Measurements from ENCODE around the gene ST6GALNAC2.
"Not testable (repeated sequence)": the region's sequence is repeated elsewhere in the genome, so short reads cannot be mapped to it uniquely, and the experiment has no call there.

The ST6GALNAC2 gene

GRCh38 chr17:76528528-76529223 is 57.0 kb downstream of the ST6GALNAC2 start:
- DNase-seq (ENCODE audit: low read depth, low spot score), result no peak

- no peak for DNase-seq (ENCODE audit: low read depth, low spot score)
These were observed 57.5 kb downstream of the ST6GALNAC2 start for GRCh38 chr17:76528156-76528527.

GRCh38 chr17:76527430-76528111 is 58.1 kb downstream of the ST6GALNAC2 start:
- no peak for DNase-seq (ENCODE audit: low read depth, low spot score)

GRCh38 chr17:76527016-76527415 is 58.6 kb downstream of the ST6GALNAC2 start:
- not testable (repeated sequence) for DNase-seq (ENCODE audit: low read depth, low spot score)

- not testable (repeated sequence) for DNase-seq (ENCODE audit: low read depth, low spot score)
These were observed 60.2 kb downstream of the ST6GALNAC2 start for GRCh38 chr17:76525513-76525833.

GRCh38 chr17:76524598-76525512 is 60.8 kb downstream of the ST6GALNAC2 start:
- DNase-seq (ENCODE audit: low read depth, low spot score), result no peak

GRCh38 chr17:76523084-76524037 is 62.3 kb downstream of the ST6GALNAC2 start:
- no peak for DNase-seq (ENCODE audit: low read depth, low spot score)

GRCh38 chr17:76521683-76522082 is 64.0 kb downstream of the ST6GALNAC2 start:
- DNase-seq (ENCODE audit: low read depth, low spot score), result not testable (repeated sequence)

- DNase-seq (ENCODE audit: low read depth, low spot score), result no peak
These were observed 64.4 kb downstream of the ST6GALNAC2 start for GRCh38 chr17:76521262-76521661.

GRCh38 chr17:76519048-76519966 is 66.4 kb downstream of the ST6GALNAC2 start:
- no peak for DNase-seq (ENCODE audit: low read depth, low spot score)

- no peak for DNase-seq (ENCODE audit: low read depth, low spot score)
These were observed 68.0 kb downstream of the ST6GALNAC2 start for GRCh38 chr17:76517638-76518038.
